H1 (cell line): ENCODE data around the gene PATL2. TPM values are rescaled to one million over a fixed set of nuclear protein-coding genes. Genes with fewer than 3 reads are reported as not detected.

Experiments
- CTCF ChIA-PET: fragments of 300-600 bp; sonication (Branson Sonifier 250); formaldehyde crosslinking; loops from one replicate; lab custom pipeline; 2021; ENCODE audit not compliant: partially characterized antibody; lab: Charles Lee
- POLR2A ChIA-PET: fragments of 300-600 bp; sonication (Branson Sonifier 250); formaldehyde crosslinking; loops from one replicate; lab custom pipeline; 2021; ENCODE audit warnings: inconsistent platforms; ENCODE audit not compliant: partially characterized antibody; lab: Charles Lee
- DNase-seq, 2 experiments: peaks; one replicate each; pipeline versions ENCODE4 v3.0.0 to v3.0.0-alpha.2; 2010 to 2022; ENCODE audit warnings: low spot score in 2 of 2, low read depth in 1 of 2, mixed read lengths in 1 of 2
- FAIRE-seq: peaks from 2 replicates; lab custom pipeline; 2011; peaks lifted over from hg19 to GRCh38; lab: Jason Lieb, UNC
- H2AFZ ChIP-seq: 2 replicates; pipeline ENCODE4 v1.8.1; 2012; ENCODE audit warnings: low read length, inconsistent platforms
- H2AK5ac ChIP-seq: 2 replicates; pipeline ENCODE4 v1.6.1; 2013; ENCODE audit warnings: low read depth, low read length
- H2BK120ac ChIP-seq: replicated peaks from 2 replicates; pipeline ENCODE3; 2013; ENCODE audit warnings: low read depth, low read length, inconsistent platforms
- H2BK12ac ChIP-seq: 2 replicates; pipeline ENCODE4 v1.6.1; 2013; ENCODE audit warnings: low read depth, low read length
- H2BK15ac ChIP-seq: 2 replicates; pipeline ENCODE4 v1.6.1; 2013; ENCODE audit warnings: low read length
- H2BK20ac ChIP-seq: 2 replicates; pipeline ENCODE4 v1.6.1; 2013; ENCODE audit warnings: low read length
- H2BK5ac ChIP-seq: 2 replicates; pipeline ENCODE4 v1.6.1; 2013; ENCODE audit warnings: low read depth, low read length
- H3K14ac ChIP-seq: 2 replicates; pipeline ENCODE4 v1.6.1; 2013; ENCODE audit warnings: inconsistent platforms; ENCODE audit not compliant: insufficient read length
- H3K18ac ChIP-seq: 2 replicates; pipeline ENCODE4 v1.6.1; 2013; ENCODE audit warnings: low read length; ENCODE audit errors: extremely low read depth
- H3K23ac ChIP-seq: 2 replicates; pipeline ENCODE4 v1.6.1; 2013; ENCODE audit warnings: inconsistent platforms; ENCODE audit not compliant: insufficient read length
- H3K23me2 ChIP-seq: 2 replicates; pipeline ENCODE4 v1.6.1; 2013; ENCODE audit warnings: low read depth, low read length
- H3K27ac ChIP-seq: 2 replicates; pipeline ENCODE4 v1.6.1; 2011; ENCODE audit warnings: low read depth, low read length, inconsistent platforms
- H3K27me3 ChIP-seq, 4 experiments: replicated peaks in 1 of 4; 1 replicate in 1 of 4; 2 replicates in 3 of 4; pipeline versions ENCODE4 v1.6.1 to v1.8.1; 2011 to 2013; ENCODE audit warnings: low read length in 3 of 4, mild to moderate bottlenecking in 3 of 4, inconsistent platforms in 2 of 4, mixed read lengths in 2 of 4, moderate library complexity in 1 of 4; ENCODE audit not compliant: control insufficient read depth in 3 of 4, insufficient read depth in 3 of 4; ENCODE audit errors: extremely low read depth in 1 of 4
- H3K36me3 ChIP-seq, 4 experiments: 2 replicates each; pipeline versions ENCODE4 v1.6.1 to v1.8.1; 2011 to 2013; ENCODE audit warnings: mild to moderate bottlenecking in 4 of 4, low read length in 3 of 4, moderate library complexity in 2 of 4, control low read depth in 1 of 4, inconsistent platforms in 1 of 4; ENCODE audit not compliant: insufficient read depth in 4 of 4, control insufficient read depth in 2 of 4
- H3K4ac ChIP-seq: replicated peaks from 2 replicates; pipeline ENCODE3; 2013; ENCODE audit warnings: low read length, low read depth, mixed read lengths, inconsistent platforms; ENCODE audit not compliant: insufficient read length
- H3K4me1 ChIP-seq, 4 experiments: replicated peaks in 1 of 4; 1 replicate in 1 of 4; 2 replicates in 3 of 4; pipeline versions ENCODE4 v1.6.1 to v1.8.1; 2011 to 2013; ENCODE audit warnings: low read length in 3 of 4, inconsistent platforms in 2 of 4, mixed read lengths in 1 of 4; ENCODE audit not compliant: insufficient read depth in 4 of 4, control insufficient read depth in 3 of 4
- H3K4me2 ChIP-seq, 2 experiments: 2 replicates each; pipeline versions ENCODE4 v1.6.1 to v1.8.1; 2011 to 2013; ENCODE audit warnings: low read depth in 2 of 2, low read length in 2 of 2, control low read depth in 1 of 2, inconsistent platforms in 1 of 2, mild to moderate bottlenecking in 1 of 2; ENCODE audit not compliant: insufficient read depth in 1 of 2
- H3K4me3 ChIP-seq, 4 experiments: fragments of 200-600, 300-600 bp in 1 of 4; sonication (generic), shearing (Covaris generic), sonication (Bioruptor Twin) in 1 of 4; 2 replicates each; pipeline versions ENCODE4 v1.5.1 to v1.8.1; 2011 to 2016; ENCODE audit warnings: low read length in 4 of 4, low read depth in 3 of 4, control low read depth in 2 of 4, inconsistent platforms in 2 of 4, mild to moderate bottlenecking in 2 of 4, mixed read lengths in 1 of 4, moderate library complexity in 1 of 4; ENCODE audit not compliant: insufficient read depth in 2 of 4; ENCODE audit errors: extremely low read depth in 1 of 4
- H3K56ac ChIP-seq: replicated peaks from 2 replicates; pipeline ENCODE3; 2013; ENCODE audit warnings: low read depth, mild to moderate bottlenecking, mixed read lengths, low read length, inconsistent platforms; ENCODE audit not compliant: insufficient read length
- H3K79me1 ChIP-seq: 2 replicates; pipeline ENCODE4 v1.6.1; 2013; ENCODE audit warnings: low read depth, low read length, control low read depth
- H3K79me2 ChIP-seq, 2 experiments: 2 replicates each; pipeline versions ENCODE4 v1.6.1 to v1.8.1; 2012 to 2013; ENCODE audit warnings: low read length in 2 of 2, mild to moderate bottlenecking in 2 of 2, inconsistent platforms in 1 of 2; ENCODE audit not compliant: insufficient read depth in 2 of 2, control insufficient read depth in 1 of 2
- H3K9ac ChIP-seq, 4 experiments: replicated peaks in 1 of 4; 1 replicate in 1 of 4; 2 replicates in 3 of 4; pipeline versions ENCODE4 v1.6.1 to v1.8.1; 2011 to 2013; ENCODE audit warnings: low read depth in 3 of 4, low read length in 3 of 4, control low read depth in 2 of 4, mild to moderate bottlenecking in 2 of 4, moderate library complexity in 2 of 4, inconsistent platforms in 1 of 4; ENCODE audit errors: extremely low read depth in 1 of 4
- H3K9me3 ChIP-seq, 2 experiments: 2 replicates each; pipeline versions ENCODE4 v1.6.1 to v1.8.1; 2012 to 2013; ENCODE audit warnings: mild to moderate bottlenecking in 2 of 2, moderate library complexity in 2 of 2, control low read depth in 1 of 2, inconsistent platforms in 1 of 2, low read depth in 1 of 2, low read length in 1 of 2, mixed read lengths in 1 of 2; ENCODE audit not compliant: insufficient read depth in 2 of 2
- H4K20me1 ChIP-seq, 2 experiments: replicated peaks in 1 of 2; 2 replicates each; pipeline versions ENCODE3 to v1.8.1; 2011 to 2013; ENCODE audit warnings: inconsistent platforms in 2 of 2, low read length in 2 of 2, mild to moderate bottlenecking in 1 of 2; ENCODE audit not compliant: insufficient read depth in 2 of 2, control insufficient read depth in 1 of 2
- H4K5ac ChIP-seq: 2 replicates; pipeline ENCODE4 v1.6.1; 2013; ENCODE audit warnings: low read length, low read depth, mixed read lengths, inconsistent platforms; ENCODE audit not compliant: insufficient read length
- H4K8ac ChIP-seq: 2 replicates; pipeline ENCODE4 v1.8.0; 2013; ENCODE audit warnings: mild to moderate bottlenecking, moderate library complexity, low read length, inconsistent platforms; ENCODE audit not compliant: insufficient read depth; ENCODE audit errors: extremely low read depth
- H4K91ac ChIP-seq: replicated peaks from 2 replicates; pipeline ENCODE3; 2013; ENCODE audit warnings: low read length, mixed read lengths, inconsistent platforms; ENCODE audit not compliant: insufficient read length
- BCL11A ChIP-seq, 2 experiments: IDR thresholded peaks; one replicate each; pipeline ENCODE4 v1.6.1; 2011; ENCODE audit warnings: low read depth in 2 of 2, low read length in 2 of 2, mild to moderate bottlenecking in 2 of 2
- HDAC2 ChIP-seq, 2 experiments: fragments of 300-600 bp in 1 of 2; sonication (generic) in 1 of 2; IDR thresholded peaks; 2 replicates each; pipeline ENCODE4 v1.6.1; 2011 to 2012; ENCODE audit warnings: low read depth in 2 of 2, low read length in 2 of 2, mild to moderate bottlenecking in 2 of 2, moderate library complexity in 2 of 2, borderline replicate concordance in 1 of 2, inconsistent platforms in 1 of 2
- POU5F1 ChIP-seq: IDR thresholded peaks from 2 replicates; pipeline ENCODE4 v1.6.1; 2011; ENCODE audit warnings: low read depth, mild to moderate bottlenecking, low read length, moderate library complexity
- TBP ChIP-seq: IDR thresholded peaks from 2 replicates; pipeline ENCODE4 v1.6.1; 2011; ENCODE audit warnings: low read depth, low read length, improper control_type of control experiment
- polyA plus RNA-seq, 7 experiments: library from polyadenylated mRNA; depleted of rRNA in 3 of 7; stranded (reverse) in 5 of 7; unstranded in 2 of 7; fragments of >200 nt in 5 of 7; fragments of 200-250 nt in 2 of 7; gene quantifications; 1 replicate in 5 of 7; 2 replicates in 1 of 7; 4 replicates in 1 of 7; pipeline versions ENCODE4 v1.2.1 to v1.2.3, GENCODE V29; 2011 to 2013; ENCODE audit warnings: missing spikeins in 2 of 7, mixed read lengths in 2 of 7
- total RNA-seq: library from RNA; stranded (reverse); fragmentation: NEBNext Ultra II Directional; extraction: Animal tissue kit (Norgen Biotek cat#: 25700); gene quantifications from 2 replicates; pipeline ENCODE4 v1.2.1, GENCODE V29; 2021

Gene PATL2
- total and polyA plus RNA-seq, 2 of the 8 experiments (the other 6 are each of a cell fraction or from before 2014, with no cell fraction given) = 0.65 to 1.3 TPM

DNA sequence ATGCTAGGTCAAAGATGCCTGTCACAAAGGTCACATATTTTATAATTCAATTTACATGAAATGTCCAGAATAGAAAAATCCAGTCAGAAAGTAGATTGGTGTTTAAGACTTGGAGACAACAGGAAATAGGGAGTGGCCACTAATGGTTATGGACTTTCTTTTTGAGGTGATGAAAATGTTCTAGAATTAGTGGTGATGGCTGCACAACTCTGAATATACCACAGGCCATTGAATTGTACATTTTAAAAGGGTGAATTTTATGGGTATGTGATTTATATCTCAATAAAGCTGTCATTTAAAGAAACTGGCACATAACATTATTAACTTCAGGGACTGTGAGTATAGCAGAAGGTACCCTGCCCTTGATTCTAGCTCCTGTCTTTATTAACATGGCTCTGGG lies 63.5 kb downstream of the PATL2 start:
- no peak overlapping the region for H4K8ac ChIP-seq
- no peak overlapping the region for H3K27ac ChIP-seq
- H2BK20ac ChIP-seq = no peak overlapping the region
- H3K27me3 ChIP-seq = no peaks in the 10 kb centered on the region
- ChIA-PET CTCF (interaction anchor here (0.6 to 1.6 kb wide), 2 partner anchors 16 to 1137 kb away, joined by 3 to 7 read pairs; partner anchors contain the start of gene SPG11), POLR2A (interaction anchor here (1.0 kb wide), 1 partner anchor 235 kb away, joined by 3 read pairs; no protein-coding TSS in a partner anchor)
- TF ChIP-seq POU5F1 (no peak), HDAC2 (IDR thresholded peaks at IDR 0.05; ENCODE audit: borderline replicate concordance in 1 of 2, low read depth in 2 of 2, low read length in 2 of 2) (no peak), TBP (no peak), BCL11A (IDR thresholded peaks at IDR 0.05; ENCODE audit: low read depth in 2 of 2, low read length in 2 of 2) (no peak)
- 0 out of 4 replicates have a peak, but pooled peaks cover 0 to 3% of the 10 kb centered on the region in 2 experiments for H3K9me3 ChIP-seq
- FAIRE-seq (no peak), DNase-seq (no peak)
- H3K18ac ChIP-seq = no peak overlapping the region
- peaks cover 2 to 37% (median 25%) of the 10 kb centered on the region in 4 experiments; a peak in 7 of 8 replicates for H3K36me3 ChIP-seq
- no peak overlapping the region for H3K4me2 ChIP-seq
- no peak overlapping the region for H4K5ac ChIP-seq
- H3K79me2 ChIP-seq = peaks cover 0 to 7% of the 10 kb centered on the region in 2 experiments; a peak in 2 of 4 replicates
- no peak overlapping the region for H2BK15ac ChIP-seq
- no peak overlapping the region for H2BK120ac ChIP-seq
- H2BK5ac ChIP-seq = no peak overlapping the region
- H3K4ac ChIP-seq = no peak overlapping the region
- H4K91ac ChIP-seq = no peak overlapping the region
- no peak overlapping the region for H2BK12ac ChIP-seq
- no peak overlapping the region for H3K4me3 ChIP-seq
- H4K20me1 ChIP-seq = no peaks in the 10 kb centered on the region
- no peak overlapping the region for H3K23ac ChIP-seq
- H3K23me2 ChIP-seq = no peaks in the 10 kb centered on the region
- H3K4me1 ChIP-seq = no peaks in the 10 kb centered on the region
- H3K56ac ChIP-seq = no peak overlapping the region
- H2AFZ ChIP-seq = no peak overlapping the region
- H3K14ac ChIP-seq = no peak overlapping the region
- H3K79me1 ChIP-seq = no peaks in the 10 kb centered on the region
- H3K9ac ChIP-seq = no peak overlapping the region
- H2AK5ac ChIP-seq = no peak overlapping the region
